Activated CD8-positive, alpha-beta memory T cell treated with anti-CD3 and anti-CD28 coated beads, Interleukin-2, amount 50 U/mL, for 4 hours (primary cell): ENCODE data around the gene AGPS.

ENCODE experiments used
- DNase-seq: peaks from one replicate; pipeline ENCODE4 v3.0.0-alpha.2; 2020

Gene AGPS

DNA sequence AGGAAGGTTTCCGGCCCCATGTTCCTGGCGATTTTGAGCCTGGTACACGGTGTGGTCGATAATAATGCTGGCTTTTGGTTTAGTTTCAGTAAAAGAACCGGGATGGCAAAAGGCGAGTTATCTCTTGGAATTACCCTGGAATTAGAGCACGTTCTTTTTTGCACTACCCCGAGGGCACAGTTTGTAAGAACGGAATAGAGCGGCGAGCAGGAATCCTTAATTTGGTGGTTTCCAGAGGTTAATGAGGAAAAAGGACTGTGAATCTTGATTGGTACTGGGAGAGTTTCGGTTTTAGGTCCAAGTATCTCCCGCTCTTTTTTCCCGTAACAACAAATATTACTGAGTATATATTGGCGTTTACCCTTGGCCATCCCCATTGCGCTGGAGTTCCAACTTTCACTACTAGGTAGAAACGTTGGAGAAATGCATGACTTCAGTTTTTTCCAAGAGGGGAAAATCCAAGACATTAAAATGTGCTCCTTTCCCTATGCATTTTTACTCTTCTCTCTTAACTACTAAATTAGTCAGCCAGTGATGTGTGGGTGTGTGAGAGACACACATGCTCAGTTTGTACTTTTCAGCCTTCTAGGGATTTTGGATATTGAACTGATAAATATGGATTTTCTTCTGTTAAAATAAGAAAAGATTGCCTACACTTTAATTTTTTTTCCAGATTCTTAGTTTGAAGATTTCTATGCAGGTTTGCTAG, 160.8 kb downstream of the AGPS start:
- DNase-seq = no peak

DNA sequence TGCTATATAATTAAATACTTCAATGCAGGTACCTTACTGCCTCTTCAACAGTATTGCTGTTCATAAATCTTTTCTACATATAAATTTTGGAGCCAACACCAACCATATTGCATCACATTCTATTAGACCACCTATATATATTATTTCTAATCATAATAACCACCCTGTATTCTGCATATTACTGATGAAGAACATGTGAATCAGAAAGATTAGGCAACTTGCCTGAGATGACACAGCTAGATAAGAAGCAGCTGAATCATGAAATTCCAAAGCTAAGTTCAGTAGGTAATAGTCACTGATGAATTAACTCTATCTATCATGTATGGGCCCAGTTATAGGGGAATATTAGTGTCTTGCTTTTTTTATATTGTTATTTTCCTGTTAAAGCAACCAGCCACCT, 161.8 kb downstream of the AGPS start:
- no peak for DNase-seq

DNA sequence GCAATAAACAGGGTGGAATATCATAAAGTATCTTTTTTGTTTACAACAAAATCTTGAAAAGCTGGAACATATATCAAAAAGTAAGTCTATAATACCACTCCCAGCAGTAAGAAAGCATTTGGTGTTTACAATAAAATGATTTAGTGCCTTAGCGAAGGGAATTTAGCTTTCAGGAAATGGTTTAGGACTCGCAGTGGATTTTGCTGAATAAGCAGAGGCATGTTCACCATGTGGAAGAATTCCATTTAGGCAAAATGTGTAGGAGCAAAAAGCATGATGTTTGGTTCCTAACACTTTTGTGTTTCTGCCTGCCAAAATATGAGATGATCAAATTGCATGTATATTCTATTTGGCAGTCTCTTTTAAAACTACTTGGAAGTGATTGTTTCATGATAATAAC, 163.6 kb downstream of the AGPS start:
- no peak for DNase-seq

DNA sequence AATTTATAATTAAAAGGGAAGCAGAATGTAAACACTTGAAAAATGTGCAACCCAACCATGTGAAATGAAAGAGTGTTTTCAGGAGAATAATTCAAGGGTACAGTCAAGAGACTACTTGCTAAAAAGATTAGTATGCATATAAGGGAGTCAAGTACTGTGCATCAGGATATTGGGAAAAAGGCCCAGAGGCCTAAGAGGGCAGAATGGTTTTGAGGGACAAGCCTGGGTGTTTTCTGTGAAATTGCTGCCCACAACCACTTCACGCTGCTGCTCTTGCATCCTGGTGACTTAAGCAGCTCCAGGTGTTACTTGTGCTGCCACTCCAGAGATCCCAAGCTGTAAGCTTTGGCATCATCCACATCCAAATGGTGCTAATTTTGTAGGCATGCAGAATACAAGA, 165.2 kb downstream of the AGPS start:
- no peak for DNase-seq

DNA sequence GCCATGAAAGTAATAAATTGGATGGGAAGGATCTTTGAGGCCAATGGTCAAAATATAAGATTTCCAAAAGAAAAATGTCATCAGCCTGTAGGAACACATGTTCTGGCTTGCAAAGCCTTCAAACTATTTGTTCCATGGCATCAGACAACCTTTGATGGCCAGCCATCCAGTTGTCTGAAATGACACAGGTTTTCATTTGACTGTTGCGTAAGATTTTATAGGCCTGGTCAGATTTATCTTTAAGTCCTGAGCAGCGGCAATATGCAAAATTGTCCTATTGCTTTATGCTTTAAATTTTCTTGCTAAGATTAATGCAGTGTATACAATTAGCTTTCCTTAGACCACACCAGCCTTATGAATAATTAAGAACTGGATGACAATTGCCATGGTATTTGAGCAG, 167.1 kb downstream of the AGPS start:
- DNase-seq = no peak

DNA sequence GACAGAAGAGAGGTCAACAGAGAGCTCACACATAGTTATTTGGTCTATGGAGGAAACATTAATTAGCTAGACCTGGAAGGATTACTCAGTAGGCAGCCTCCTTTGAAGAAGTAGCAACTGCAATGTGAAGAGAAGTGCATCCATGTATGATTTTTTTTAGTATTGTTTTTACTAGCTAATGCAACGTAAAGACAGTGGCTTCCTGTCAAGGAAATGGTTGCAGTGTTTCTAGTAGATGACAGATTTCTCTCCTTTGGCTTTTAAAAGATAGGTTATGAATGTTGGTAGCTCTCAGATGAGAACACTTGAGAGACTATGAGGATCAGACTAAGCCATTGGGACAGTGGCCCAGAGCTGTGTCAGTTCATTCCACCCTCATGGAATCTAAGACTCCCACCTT, 175.8 kb downstream of the AGPS start:
- no peak for DNase-seq

DNA sequence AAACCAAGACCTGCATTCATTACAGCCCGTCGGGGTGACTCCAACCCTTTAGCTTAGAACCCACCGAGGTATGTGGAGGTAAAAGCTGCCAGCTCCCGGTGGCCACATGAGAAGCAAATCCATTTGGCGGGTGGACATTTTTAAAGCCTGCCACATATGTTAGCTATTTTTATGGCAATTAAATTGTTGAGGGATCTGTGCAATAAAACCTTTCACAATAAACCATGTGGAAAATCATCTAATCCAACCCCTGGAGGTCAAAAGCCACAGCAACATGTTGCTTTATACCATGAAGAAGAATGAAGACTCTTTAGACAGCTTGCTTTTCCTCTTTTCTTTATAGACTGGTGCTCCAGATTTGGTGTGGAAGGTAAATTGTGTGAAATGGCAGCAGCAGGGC, 176.3 kb downstream of the AGPS start:
- no peak for DNase-seq

DNA sequence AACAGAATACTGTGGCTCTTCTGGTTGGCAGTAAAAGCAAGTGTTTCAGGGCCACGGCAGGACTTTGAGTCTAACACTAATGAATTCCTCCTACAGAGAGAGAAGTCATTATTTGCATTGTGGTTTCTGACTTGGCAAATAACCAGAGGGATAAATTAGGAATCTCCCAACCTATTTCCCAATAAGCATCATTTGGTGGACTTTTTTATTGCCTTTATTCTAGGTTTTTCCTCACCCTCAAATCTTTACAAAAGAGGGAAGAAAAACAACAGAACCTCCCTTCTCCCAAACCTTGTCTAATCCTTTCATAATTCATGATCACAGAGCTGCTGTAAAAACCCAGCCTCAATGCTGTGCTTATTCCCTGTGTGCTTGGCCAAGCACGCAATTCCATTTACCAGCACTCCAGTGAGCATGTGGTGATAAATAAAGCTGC, 179.7 kb downstream of the AGPS start:
- DNase-seq = no peak

DNA sequence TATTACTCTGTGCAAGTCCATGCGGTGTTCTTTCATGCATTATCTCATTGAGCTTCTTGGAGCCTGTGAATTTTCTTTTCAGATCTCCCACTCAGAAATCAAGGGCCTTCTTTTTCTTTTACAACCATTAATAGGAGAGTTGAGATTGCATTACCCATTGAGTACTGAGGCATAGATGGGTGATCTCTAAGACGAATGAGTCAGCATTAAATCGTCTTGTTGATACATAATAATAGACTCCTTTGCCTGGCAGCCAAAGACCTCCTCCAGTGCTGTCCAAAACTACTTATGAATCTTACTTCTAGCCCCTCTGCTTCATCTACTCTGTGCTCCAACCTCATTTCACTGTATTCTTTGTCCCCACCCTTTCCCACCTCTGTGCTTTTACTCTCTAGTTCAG, 180.5 kb downstream of the AGPS start:
- no peak for DNase-seq

DNA sequence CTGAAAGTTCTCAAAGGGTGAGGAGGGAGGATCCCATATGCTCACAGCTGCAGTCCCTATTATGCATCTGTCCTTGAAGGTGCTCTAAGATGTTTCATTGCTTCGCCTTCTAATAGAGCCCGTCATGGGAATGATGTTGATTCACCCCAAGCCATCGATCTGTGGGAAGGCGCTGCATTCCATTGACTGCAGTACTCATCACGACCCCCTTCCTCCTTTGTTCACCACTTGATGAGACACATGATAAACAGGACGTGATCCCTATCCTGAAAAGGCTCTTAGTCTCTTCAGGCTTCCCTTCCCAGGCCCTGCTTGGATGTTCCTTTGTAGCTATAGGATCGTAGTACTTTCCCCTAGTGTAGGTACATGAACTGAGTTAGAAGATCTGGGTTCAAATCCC, 181.8 kb downstream of the AGPS start:
- DNase-seq = no peak

DNA sequence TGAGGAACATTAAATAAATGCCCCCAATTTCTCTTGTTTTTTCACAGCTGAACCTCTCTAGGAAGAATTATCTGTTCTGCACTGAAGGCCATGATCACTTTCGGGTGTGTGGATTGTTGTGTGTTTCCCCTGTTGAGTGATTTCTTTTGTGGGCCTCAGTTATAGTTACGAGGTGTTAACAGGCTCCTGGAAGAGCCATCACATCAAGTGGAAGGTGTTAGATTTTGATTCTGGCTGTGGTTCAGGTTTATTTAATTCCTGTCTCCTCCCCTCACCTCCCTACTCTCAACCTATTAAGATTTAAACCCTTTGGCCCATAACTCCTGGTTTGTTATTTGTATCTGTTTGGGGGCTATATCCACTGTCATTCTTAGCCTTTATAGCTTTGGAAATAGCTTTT, 182.8 kb downstream of the AGPS start:
- no peak for DNase-seq

DNA sequence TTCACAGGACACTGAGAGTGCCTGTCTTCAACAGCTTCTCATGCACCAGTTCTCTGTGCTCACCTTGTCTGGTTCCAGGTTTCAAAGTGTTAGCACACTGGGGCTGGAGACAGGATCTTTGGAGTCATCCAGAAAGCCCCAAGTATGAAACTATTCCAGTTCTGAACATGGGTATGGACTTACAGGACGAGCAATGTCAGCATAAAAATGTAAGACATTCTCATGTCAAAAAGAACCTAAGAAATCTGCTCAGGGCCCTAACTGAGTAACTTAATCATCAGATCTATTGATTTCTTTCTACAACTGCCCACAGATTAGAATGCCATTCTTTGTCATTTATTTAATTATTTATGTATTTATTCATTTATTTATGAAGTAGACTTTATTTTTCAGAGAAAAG, 184.5 kb downstream of the AGPS start:
- DNase-seq = no peak

DNA sequence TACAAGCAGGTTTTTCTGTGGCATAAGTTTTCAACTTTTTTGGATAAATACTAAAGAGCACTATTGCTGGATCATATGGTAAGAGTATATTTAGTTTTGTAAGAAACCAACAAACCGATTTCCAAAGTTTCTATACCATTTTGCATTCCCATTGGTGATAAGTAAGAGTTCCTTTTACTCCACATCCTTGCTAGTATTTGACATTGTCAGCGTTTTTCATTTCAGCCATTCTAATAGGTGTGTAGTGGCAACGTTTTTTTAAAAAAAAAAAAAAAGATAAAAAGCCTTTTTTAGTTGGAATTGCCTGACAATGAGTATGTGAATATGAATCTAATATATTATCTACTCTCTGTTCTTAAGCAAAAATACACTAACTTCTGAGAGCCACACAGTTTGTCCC, 185.9 kb downstream of the AGPS start:
- DNase-seq = no peak

DNA sequence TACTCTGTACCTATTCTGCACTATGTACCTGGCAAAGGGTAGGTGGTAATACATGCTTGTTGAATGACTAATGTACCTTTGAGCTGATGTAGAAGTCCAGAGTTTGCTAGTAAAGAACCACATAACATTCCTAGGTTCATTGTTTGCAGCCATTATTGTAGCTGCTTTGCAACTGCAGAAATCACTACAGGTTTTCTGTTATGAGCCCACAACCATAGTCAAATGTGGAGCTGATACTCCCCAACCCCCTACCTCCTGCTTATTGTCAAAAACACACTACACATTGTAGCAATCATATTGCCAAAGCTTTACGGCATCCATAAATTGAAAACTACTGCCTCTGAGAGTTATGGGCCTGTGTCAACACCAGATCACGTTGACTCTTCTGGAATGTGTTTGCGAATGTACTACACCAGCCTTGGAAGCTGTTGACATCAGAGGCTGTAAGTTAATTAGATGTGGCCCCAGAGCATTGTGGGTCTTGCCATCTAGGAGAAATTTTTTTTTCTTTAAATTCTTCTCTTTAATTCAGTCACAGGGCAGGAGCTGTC, 187.0 kb downstream of the AGPS start:
- no peak for DNase-seq

DNA sequence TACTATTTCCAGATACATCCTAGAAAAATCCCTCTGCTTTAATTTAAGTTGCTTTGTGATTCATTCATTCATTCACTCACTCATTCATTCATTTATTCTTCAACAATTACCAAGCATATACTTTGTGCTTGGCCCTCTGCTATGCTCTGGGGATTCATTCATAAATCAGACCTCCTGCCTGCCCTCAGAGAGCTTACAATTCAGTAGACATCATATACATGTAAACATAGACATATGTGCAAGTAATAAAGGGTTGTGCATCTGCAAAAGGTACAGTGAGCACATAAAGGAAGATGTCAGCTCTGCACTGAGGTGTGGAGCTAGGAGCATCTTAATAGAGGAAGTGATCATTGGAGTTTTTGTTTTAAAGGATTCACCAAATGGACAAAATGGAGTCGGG, 189.4 kb downstream of the AGPS start:
- DNase-seq = no peak

DNA sequence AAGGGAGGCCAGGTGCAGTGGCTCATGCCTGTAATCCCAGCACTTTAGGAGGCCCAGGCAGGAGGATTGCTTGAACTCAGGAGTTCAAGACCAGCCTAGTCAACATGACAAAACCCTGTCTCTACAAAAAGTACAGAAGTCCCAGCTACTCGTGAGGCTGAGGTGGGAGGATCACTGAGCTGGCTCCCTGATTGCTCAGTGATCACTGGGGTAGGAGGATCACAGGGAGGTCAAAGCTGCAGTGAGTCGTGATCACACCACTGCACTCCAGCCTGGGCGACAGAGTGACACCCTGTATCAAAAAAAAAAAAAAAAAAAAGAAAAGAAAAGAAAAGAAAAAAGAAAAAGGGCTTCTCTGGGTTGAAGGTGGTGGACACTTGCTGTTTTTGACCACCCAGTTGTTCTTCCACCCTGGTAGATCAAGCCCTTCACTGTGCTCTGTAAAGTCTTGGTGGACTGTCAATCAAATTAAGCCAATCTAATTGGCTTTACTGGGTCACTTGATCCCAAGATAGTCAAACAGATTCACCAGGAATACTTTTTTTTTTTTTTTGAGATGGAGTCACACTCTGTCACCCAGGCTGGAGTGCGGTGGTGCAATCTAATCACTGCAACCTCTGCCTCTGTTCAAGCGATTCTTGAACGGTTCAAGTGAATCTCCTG, 191.6 kb downstream of the AGPS start:
- DNase-seq = no peak

DNA sequence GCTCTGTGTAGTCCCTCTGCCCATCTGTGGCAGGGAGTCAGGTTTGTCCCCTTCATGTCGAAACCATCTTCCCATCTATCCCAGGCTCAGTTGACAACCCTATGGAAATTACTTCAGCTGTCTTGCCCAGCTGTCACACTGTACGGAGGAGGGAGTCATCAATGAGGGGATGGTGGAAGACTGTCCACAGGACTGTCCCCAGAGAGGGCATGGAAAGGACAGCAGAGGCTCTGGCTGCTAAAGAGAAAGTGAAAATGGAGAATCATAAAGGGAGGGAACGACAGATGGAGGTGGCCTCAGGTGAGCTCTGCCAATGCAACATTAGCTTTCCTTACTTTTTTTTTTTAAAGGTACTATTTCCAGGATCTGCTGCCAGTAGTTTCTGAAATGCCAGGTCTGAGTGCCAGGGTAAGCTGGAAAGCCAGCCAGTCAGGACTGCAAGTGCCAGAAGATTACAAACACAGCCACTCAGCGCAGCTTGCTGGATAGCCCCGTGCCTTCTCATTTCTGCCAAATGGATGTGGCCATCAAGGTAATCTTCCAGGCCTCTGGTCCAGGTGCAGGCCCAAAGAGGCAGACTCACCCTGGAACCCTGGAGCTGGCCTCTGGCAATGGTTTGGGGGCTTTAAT, 192.8 kb downstream of the AGPS start:
- DNase-seq = no peak

DNA sequence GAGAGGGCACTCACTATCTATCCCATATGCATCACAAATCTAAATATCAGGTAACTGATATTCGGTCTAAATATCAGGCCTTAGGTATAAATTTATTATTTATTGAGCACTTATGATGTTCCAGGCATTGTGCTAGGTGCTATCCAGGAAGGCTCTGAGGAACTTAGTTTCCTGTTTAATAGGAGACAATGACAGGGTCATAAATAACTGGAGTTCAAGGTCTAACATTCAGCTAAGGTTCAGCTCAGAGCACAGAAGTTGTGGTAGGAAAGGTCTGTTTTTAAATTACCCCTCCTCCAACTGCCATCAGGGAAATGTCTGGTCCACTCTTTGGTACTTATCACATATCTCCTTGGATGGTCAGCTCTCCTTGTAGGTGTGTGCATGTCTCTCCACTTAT, 193.6 kb downstream of the AGPS start:
- DNase-seq = no peak

DNA sequence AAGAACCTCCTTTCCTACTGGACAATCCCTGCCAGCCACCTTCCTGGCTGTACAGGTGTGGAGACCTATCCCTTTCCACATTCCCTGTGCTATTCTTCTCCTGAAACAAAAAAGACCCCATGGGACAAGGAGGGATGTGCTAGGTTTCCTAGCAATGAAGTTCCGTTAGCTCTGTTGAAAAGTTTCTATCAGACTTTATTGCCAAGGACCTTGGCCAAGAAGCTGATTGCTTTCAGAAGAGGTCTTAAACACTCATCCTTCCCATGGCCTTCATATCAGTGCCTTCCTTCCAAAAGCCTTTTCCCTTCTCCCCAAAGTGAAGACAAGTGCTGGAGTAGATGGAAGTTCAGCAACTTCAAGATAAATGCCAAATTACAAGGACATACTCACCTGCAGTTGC, 194.8 kb downstream of the AGPS start:
- DNase-seq = no peak

DNA sequence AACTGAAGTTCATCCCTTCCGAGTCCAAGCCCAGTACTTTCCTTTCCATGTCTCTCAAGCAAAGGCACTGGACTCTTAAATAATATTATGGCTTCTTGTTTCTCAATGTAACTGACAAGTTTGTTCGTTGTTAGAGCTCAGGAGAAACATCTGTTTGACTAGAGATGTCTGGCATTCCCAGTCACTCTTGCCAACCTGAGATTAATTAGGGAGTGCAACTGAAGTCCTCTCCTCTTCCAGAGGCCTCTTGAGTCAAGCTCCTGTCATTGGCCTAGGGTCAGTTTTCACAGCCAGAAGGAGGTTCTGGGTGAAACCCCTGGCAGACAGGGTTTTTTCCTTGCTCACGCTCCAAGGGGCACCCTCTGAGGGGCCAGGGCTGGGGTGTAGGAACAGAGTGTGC, 196.1 kb downstream of the AGPS start:
- DNase-seq = no peak

DNA sequence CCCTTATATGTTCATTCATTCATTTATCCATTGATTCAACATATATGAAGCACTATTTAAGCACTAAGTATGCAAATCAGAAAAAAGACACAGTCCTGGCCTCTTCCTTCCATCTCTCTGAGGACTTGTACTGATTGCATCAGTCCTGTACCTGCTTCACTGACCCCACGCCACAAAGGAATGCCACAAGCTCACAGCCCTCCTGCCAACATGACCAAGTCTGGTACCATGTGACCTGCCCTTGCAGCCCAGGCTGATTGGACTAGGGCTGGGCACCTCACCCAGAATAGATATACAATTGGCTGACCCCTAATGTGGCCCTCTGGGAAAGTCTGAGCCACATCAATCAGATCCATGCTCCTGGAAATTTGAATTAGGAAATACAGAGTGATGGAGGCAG, 196.6 kb downstream of the AGPS start:
- DNase-seq = no peak

DNA sequence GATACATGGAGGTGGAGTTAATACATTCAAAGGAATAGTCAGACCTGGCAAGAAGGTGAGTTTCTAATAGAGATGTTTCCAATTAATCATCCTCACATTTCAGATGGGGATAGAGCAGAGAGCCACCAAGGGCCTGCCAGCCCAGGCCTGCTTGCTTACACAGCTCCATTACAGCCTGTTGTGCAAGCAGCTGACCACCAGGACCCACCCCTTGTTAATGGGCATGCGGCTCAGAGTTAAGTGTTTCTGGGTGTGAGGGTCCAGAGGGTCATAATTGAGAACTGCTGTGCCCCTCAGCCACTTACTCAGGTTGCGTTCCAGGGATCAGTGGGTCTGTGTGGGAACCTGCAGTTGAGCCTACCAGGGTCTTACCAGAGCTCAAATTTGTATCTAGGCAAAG, 199.8 kb downstream of the AGPS start:
- no peak for DNase-seq

DNA sequence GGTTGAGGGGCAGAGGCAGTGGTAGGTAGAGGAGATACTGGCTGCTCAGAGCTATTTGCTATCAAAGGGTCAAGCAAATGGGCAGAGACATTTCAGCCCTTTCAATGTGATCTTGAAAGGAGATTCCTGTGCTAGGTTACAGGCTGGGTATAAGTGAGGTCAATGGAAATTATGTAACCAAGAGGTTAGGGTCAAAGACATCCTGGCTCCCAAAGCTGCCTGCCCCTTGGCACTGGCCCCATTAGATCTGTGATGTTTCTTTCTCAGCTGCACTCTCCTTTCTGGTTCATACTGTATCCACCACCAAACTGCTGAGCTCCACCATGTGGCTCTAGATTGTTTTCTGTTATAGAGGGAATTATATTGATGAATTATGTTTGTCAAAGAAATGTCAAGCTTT, 200.4 kb downstream of the AGPS start:
- no peak for DNase-seq

DNA sequence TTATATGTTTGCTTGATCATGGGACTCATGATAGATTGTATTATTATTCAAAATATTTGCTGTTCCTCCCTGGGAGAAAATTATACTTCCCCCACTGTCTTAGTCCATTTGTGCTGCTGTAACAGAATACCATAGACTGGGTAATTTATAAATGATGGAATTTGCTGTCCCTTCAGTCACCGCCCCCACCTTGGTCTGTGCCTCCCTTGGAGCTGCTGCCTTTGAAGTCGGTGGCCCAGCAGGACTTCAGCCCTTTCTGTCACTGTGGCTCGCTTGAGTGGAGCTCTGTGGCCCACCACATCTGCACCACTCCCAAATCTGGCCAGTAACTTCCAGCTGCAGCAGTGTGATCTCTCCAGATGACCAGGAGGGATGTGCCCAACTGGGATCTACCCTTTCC, 200.8 kb downstream of the AGPS start:
- DNase-seq = no peak
